Nephron (organoid): Measurements from ENCODE around the gene ACADL.

ENCODE experiments used
- H3K27ac Mint-ChIP-seq, 3 experiments: 2 replicates each; pipeline ENCODE4 v1.8.0; 2020; ENCODE audit warnings: mixed read lengths in 3 of 3, mild to moderate bottlenecking in 2 of 3, moderate library complexity in 1 of 3
- H3K27me3 Mint-ChIP-seq: 2 replicates; pipeline ENCODE4 v1.8.0; 2021; ENCODE audit warnings: low read depth, mild to moderate bottlenecking, moderate library complexity, mixed read lengths
- H3K36me3 Mint-ChIP-seq: 2 replicates; pipeline ENCODE4 v1.8.0; 2020; ENCODE audit warnings: low read depth, mixed read lengths
- H3K4me1 Mint-ChIP-seq: 2 replicates; pipeline ENCODE4 v1.8.0; 2020; ENCODE audit warnings: mixed read lengths
- H3K4me3 Mint-ChIP-seq, 3 experiments: 2 replicates each; pipeline ENCODE4 v1.8.0; 2020; ENCODE audit warnings: mild to moderate bottlenecking in 3 of 3, mixed read lengths in 3 of 3, moderate library complexity in 2 of 3
- H3K9me3 Mint-ChIP-seq: 2 replicates; pipeline ENCODE4 v1.8.0; 2020; ENCODE audit warnings: mixed read lengths
- TF ChIP-seq, protein P1 (sequence below), 3 experiments: fragments of 200-600 bp; sonication (generic); IDR thresholded peaks; one replicate each; pipeline ENCODE4 v1.5.0; 2021; ENCODE audit warnings: antibody characterized with exemption in 3 of 3; ENCODE audit not compliant: unreplicated experiment in 3 of 3

ACADL gene

DNA sequence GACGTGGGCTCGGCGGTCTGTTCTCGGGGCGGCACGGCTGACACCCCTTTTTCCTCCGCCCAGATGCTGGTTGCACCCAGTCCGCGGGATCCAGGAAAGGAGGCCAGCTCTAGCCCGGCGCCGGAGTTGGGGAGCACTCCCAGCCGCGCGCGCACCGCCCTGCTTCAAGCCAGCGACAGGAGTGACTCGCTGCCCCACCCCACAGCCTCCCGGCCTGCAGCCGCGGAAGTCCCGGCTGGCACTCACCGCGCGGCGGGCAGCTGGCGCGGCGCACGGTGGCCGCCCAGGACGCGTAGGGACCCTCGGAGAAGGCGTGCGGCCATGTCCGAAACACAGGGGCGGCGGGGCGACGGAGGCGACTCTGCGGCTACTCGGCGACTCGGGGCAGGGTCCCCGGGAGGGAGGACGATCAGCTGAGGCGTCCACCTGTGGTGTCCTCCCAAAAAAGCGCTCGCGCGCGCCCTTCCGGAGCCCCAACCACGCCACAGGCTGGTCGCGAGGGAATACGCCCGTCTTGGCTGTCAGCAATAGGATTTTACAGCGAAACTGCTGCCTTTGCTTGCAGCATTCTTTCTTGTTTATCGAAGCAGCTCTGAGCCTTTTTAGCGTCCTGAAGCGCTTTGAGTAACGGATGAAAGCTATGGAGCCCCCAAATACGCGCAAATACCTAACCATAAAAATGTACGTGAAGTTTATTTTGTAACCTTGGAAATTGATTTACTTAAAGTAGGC lies at the start of gene ACADL:
ACADL (minus strand) TSS at position 507 of the 732 bp plus-strand sequence; CDS start at position 323, 184 bp downstream.
- Mint-ChIP-seq H3K36me3 (no peaks in the 10 kb centered on the region), H3K9me3 (no peaks in the 10 kb centered on the region), H3K27me3 (peaks cover 87% of the 10 kb centered on the region), H3K27ac (peak within 1 kb of the TSS in 2 of 3 experiments; percentile 67 to 90), H3K4me3 (peak within 1 kb of the TSS; percentile 67 to 85 (median 78)), H3K4me1 (no peaks in the 10 kb centered on the region)
- TF ChIP-seq, protein P1, sequence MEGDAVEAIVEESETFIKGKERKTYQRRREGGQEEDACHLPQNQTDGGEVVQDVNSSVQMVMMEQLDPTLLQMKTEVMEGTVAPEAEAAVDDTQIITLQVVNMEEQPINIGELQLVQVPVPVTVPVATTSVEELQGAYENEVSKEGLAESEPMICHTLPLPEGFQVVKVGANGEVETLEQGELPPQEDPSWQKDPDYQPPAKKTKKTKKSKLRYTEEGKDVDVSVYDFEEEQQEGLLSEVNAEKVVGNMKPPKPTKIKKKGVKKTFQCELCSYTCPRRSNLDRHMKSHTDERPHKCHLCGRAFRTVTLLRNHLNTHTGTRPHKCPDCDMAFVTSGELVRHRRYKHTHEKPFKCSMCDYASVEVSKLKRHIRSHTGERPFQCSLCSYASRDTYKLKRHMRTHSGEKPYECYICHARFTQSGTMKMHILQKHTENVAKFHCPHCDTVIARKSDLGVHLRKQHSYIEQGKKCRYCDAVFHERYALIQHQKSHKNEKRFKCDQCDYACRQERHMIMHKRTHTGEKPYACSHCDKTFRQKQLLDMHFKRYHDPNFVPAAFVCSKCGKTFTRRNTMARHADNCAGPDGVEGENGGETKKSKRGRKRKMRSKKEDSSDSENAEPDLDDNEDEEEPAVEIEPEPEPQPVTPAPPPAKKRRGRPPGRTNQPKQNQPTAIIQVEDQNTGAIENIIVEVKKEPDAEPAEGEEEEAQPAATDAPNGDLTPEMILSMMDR (IDR thresholded peaks at IDR 0.05; ENCODE audit: unreplicated experiment in 3 of 3), result no peak

DNA sequence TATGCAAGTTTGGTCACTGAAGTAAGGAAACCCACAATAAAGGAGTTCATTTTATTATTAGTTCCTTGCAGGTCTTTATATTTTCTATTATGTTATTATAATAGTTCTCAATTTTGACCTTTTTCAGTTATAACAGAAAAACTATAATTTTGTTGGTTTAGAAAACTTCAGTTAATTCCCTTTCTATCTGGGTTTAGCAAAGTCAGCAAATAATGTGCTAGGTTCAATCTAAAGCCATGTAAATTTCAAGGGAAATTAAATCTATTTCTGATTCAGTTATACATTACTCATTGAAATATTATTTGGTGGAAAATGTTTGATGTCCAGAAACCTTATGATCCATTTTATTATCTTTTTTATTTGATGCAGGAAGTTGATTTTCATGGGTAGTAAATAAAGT lies 46.1 kb upstream of the ACADL start:
- TF ChIP-seq, protein P1 (IDR thresholded peaks at IDR 0.05; ENCODE audit: unreplicated experiment in 3 of 3), result no peak
- Mint-ChIP-seq H3K27ac (no peak overlapping the region), H3K27me3 (no peaks in the 10 kb centered on the region), H3K36me3 (no peaks in the 10 kb centered on the region), H3K4me1 (no peaks in the 10 kb centered on the region), H3K4me3 (no peak overlapping the region), H3K9me3 (no peaks in the 10 kb centered on the region)

DNA sequence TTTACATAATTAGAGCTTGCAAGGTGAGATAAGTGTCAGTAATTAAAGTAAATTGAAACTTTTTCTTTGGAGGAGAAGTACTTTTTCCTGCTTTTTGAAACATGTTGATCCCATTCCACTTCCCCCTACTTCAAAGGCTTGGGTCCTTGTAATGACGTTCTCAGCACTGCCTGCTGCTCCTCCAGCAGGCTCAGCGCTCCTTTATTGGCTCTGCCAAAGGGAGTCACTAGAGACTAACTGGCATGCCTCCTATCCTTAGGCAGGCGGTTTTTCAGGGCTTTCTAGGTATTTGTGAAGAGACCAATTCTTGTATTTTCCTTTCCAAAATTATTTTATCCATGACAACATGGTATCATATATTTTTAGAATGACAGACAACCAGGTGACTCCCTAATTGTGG lies 43.9 kb upstream of the ACADL start:
- TF ChIP-seq, protein P1 (IDR thresholded peaks at IDR 0.05; ENCODE audit: unreplicated experiment in 3 of 3), result no peak
- H3K27me3 Mint-ChIP-seq, result no peaks in the 10 kb centered on the region
- H3K36me3 Mint-ChIP-seq, result no peaks in the 10 kb centered on the region
- H3K9me3 Mint-ChIP-seq, result no peaks in the 10 kb centered on the region
- no peak overlapping the region for H3K27ac Mint-ChIP-seq
- no peak overlapping the region for H3K4me3 Mint-ChIP-seq
- H3K4me1 Mint-ChIP-seq, result no peaks in the 10 kb centered on the region

GRCh38 chr2:210268281-210268680 lies 43.0 kb upstream of the ACADL start:
- no peaks in the 10 kb centered on the region for H3K9me3 Mint-ChIP-seq
- H3K27me3 Mint-ChIP-seq, result no peaks in the 10 kb centered on the region
- H3K4me3 Mint-ChIP-seq, result no peak overlapping the region
- no peaks in the 10 kb centered on the region for H3K4me1 Mint-ChIP-seq
- no peak overlapping the region for H3K27ac Mint-ChIP-seq
- TF ChIP-seq, protein P1 (IDR thresholded peaks at IDR 0.05; ENCODE audit: unreplicated experiment in 3 of 3), result no peak
- no peaks in the 10 kb centered on the region for H3K36me3 Mint-ChIP-seq

DNA sequence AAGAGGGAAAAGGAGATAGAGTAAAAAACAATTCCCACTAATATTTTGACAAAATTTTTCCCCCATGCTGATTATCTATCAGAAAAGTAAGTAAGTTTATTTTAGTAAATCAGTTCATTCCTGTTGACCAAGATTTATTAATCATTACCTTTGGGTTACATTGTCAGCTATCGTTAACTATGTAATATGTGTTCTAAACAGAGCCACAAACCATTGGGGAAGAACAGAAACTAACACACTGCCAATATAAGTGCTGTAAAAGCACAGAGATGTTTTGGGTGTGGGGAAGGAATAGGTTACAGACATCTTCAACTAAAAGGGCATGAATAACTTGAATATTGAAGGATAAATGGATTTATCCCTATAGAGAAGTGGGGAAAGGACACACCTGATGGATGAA lies 42.5 kb upstream of the ACADL start:
- H3K27me3 Mint-ChIP-seq, result no peaks in the 10 kb centered on the region
- TF ChIP-seq, protein P1 (IDR thresholded peaks at IDR 0.05; ENCODE audit: unreplicated experiment in 3 of 3), result no peak
- H3K27ac Mint-ChIP-seq, result no peak overlapping the region
- no peak overlapping the region for H3K4me3 Mint-ChIP-seq
- no peaks in the 10 kb centered on the region for H3K9me3 Mint-ChIP-seq
- H3K4me1 Mint-ChIP-seq, result no peaks in the 10 kb centered on the region
- H3K36me3 Mint-ChIP-seq, result no peaks in the 10 kb centered on the region

DNA sequence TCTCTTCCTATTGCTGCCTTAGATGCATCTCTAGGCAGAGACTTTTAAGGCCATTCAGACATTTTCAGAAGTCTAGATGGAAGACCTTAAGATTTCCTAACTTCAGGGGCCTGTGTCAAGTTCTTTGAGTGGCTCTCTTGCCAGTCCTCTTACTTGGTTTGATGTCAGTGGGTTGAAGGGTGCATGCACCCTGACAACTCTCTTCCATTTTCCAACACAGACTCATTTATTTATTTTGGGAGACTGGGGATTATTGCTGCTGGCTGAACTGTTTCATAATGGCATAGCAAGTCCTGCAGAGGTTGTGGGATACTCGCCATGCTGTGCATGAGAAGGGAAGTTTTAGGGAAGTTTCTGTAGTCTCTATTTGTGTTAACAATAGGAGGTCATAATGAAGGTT lies 39.0 kb upstream of the ACADL start:
- TF ChIP-seq, protein P1 (IDR thresholded peaks at IDR 0.05; ENCODE audit: unreplicated experiment in 3 of 3), result no peak
- Mint-ChIP-seq H3K4me3 (no peak overlapping the region), H3K4me1 (no peaks in the 10 kb centered on the region), H3K36me3 (no peaks in the 10 kb centered on the region), H3K27me3 (no peaks in the 10 kb centered on the region), H3K9me3 (no peaks in the 10 kb centered on the region), H3K27ac (no peak overlapping the region)
